Stimulated activated CD4-positive, alpha-beta T cell treated with anti-CD3 and anti-CD28 coated beads, Interleukin-2, amount 100 ng/mL, for 4 hours (primary cell): ENCODE results near the gene MAP2K7.
"Not testable (repeated sequence)": the region's sequence is repeated elsewhere in the genome, so short reads cannot be mapped to it uniquely, and the experiment has no call there.

Experiments used
- DNase-seq: peaks from one replicate; pipeline ENCODE4 v3.0.0-alpha.2; 2020; ENCODE audit warnings: low read depth

MAP2K7 gene

GRCh38 chr19:7883796-7884570 lies 19.7 kb upstream of the MAP2K7 start:
- no peak for DNase-seq

- DNase-seq, result no peak
Observed at GRCh38 chr19:7885818-7886217, 17.9 kb upstream of the MAP2K7 start.

- DNase-seq, result no peak
Observed at GRCh38 chr19:7887408-7888144, 16.1 kb upstream of the MAP2K7 start.

GRCh38 chr19:7888145-7888825 lies 15.4 kb upstream of the MAP2K7 start, which contains the start of gene LRRC8E:
TSS of gene LRRC8E (plus strand) at chr19:7888510. CDS start at chr19:7895604, 7,094 bp downstream.
- DNase-seq, result no peak

GRCh38 chr19:7888826-7889217 lies 14.9 kb upstream of the MAP2K7 start:
- no peak for DNase-seq

GRCh38 chr19:7893362-7894101 lies 10.1 kb upstream of the MAP2K7 start:
- not testable (repeated sequence) for DNase-seq

- DNase-seq, result no peak
Observed at GRCh38 chr19:7894612-7895309, 8.9 kb upstream of the MAP2K7 start.

GRCh38 chr19:7895565-7895964 lies 8.1 kb upstream of the MAP2K7 start:
- DNase-seq, result no peak

GRCh38 chr19:7897292-7897691 lies 6.4 kb upstream of the MAP2K7 start:
- DNase-seq, result no peak

- DNase-seq, result no peak
Observed at GRCh38 chr19:7898967-7899366, 4.7 kb upstream of the MAP2K7 start.

GRCh38 chr19:7899751-7900378 lies 3.8 kb upstream of the MAP2K7 start:
- no peak for DNase-seq

GRCh38 chr19:7900401-7900870 lies 3.2 kb upstream of the MAP2K7 start:
- no peak for DNase-seq

- DNase-seq, result no peak
Observed at GRCh38 chr19:7900931-7901330, 2.7 kb upstream of the MAP2K7 start.

GRCh38 chr19:7901337-7901736 lies 2.3 kb upstream of the MAP2K7 start:
- DNase-seq, result no peak

GRCh38 chr19:7902796-7903243 lies 857 bp upstream of the MAP2K7 start:
- DNase-seq, result no peak

GRCh38 chr19:7904074-7905020 lies 670 bp downstream of the MAP2K7 start:
- no peak for DNase-seq

- no peak for DNase-seq
Observed at GRCh38 chr19:7905268-7905667, 1.6 kb downstream of the MAP2K7 start.

- no peak for DNase-seq
Observed at GRCh38 chr19:7905859-7906258, 2.2 kb downstream of the MAP2K7 start.

GRCh38 chr19:7907122-7907521 lies 3.4 kb downstream of the MAP2K7 start:
- DNase-seq, result no peak

GRCh38 chr19:7907544-7907943 lies 3.9 kb downstream of the MAP2K7 start:
- DNase-seq, result no peak
